GM23248 (cell line): ENCODE measurements around the gene TRPM5.

ENCODE experiments used
- EZH2 ChIP-seq: fragments of 200-600 bp; sonication (generic); IDR thresholded peaks from 2 replicates; pipeline ENCODE4 v1.6.1; 2018; ENCODE audit warnings: antibody characterized with exemption, mild to moderate bottlenecking; ENCODE audit not compliant: insufficient read depth, poor library complexity, severe bottlenecking
- EZH2phosphoT487 ChIP-seq: fragments of 200-600 bp; sonication (generic); IDR thresholded peaks from 2 replicates; pipeline ENCODE4 v1.6.1; 2018; ENCODE audit warnings: antibody characterized with exemption, moderate library complexity, mild to moderate bottlenecking, low read depth; ENCODE audit not compliant: insufficient read depth

DNA sequence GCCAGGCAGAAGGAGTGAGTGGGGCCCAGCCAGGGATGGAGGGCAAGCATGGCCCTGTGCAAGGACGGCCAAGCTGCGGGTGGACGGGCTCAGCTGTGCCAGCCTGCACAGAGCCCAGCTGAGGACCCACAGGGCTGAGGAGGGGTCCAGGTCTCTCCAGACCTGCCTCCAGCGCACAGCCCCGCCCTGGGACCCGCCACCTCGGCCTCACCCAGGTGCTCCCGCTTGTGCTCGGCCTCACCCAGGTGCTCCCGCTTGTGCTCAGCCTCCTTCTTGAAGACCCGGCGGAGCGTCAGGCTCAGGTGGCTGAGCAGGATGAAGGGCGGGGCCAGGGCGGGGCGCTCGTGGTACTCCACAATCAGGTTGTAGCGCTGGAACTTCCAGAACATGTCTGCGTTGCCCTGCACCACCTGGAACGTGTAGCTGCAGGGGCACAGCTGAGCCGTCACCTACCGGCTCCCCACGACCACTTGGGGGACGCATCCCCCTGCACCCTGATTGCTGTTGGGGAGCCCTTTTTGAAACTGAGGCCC is 37.4 kb downstream of the TRPM5 start:
- TF ChIP-seq EZH2phosphoT487, result no peak
- TF ChIP-seq EZH2, result no peak
